Airway epithelial cell (primary cell): ENCODE measurements around the gene DIABLO. TPM values are rescaled to one million over a fixed set of nuclear protein-coding genes. Genes with fewer than 3 reads are reported as not detected.

ENCODE experiments used
- total RNA-seq: library from RNA; depleted of rRNA; stranded (reverse); fragments of >200 nt; gene quantifications from 2 replicates; pipeline ENCODE4 v1.2.3, GENCODE V29; 2015

DIABLO gene
- 58.1 and 77.1 TPM in 2 replicates for total RNA-seq

DNA sequence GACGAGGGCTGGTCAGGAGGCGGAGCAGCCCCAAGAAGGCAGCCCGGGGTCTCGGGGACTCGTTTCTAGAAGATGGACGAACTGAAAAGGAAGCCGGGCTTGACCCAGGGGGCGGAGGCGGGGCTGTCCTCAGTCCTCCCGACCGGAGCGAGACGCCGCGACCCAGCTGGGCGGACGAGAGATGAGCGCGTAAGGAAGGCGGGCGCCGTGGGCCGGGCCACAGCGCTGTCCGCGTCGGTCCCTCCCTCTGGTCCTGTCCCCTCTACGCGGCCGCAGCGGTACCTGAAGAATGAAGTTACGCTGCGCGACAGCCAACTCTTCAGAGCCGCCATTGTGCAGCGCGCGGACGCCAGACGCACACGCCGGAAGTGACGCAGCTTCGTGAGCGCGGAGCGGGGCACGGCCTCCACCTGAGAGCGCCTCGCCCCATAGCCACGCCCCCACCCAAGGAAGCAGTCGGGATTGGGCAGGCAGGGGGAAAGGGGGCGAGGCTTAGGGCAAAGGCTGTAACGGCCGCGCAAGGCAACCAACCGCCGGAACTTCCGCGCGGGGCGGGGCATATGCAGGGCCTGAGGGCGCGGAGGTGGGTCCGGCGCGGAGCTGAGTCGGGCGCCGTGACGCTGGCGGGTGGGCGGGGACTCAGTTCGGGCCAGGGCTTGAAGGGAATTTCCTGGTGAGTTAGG, at the start of gene DIABLO:
DIABLO (minus strand) TSS at position 370 of the 683 bp plus-strand sequence; CDS start at position 332, 38 bp downstream.

DNA sequence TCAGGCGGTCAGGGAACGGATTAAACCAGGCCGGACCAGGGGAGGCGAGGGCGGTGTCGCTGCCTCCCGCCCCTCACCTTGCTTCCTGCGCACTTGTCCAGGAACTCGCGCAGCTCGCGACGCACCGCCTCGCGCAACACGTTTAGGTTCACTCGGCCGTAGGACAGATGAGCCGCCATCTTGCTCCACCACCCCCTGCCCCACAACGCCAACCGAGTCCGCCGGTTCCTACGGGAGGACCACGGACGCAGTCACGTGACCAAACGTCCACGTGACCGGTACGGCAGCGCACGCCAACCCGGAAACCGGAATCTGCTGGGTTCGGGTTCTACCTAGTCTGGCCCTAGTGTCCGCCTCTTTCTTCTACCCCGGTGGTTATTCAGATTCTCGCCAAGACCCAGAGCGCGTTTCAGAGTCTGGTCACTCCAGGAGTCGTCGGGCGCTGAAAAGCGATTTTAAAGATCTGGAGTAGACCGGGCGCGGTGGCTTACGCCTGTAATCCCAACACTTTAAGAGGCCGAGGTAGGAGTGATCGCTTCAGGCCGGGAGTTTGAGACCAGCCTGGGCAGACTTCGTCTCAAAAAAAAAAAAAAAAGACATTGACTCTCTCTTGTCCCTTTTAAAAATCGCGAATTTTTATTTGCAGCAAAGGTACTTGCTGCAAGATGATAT, 40.5 kb upstream of the DIABLO start, which contains the start of gene VPS33A:
VPS33A (minus strand) TSS at position 265 of the 672 bp plus-strand sequence; CDS start at position 179, 86 bp downstream.

GRCh38 chr12:122203301-122204166, 22.3 kb downstream of the DIABLO start, which contains the start of gene B3GNT4:
Gene B3GNT4 (plus strand): TSS chr12:122203709. CDS start chr12:122204619, 910 bp downstream.

GRCh38 chr12:122182887-122183587, 42.8 kb downstream of the DIABLO start, which contains the start of gene LRRC43:
Gene LRRC43 (plus strand): TSS chr12:122183123. CDS start chr12:122183145, 22 bp downstream.

GRCh38 chr12:122174155-122174845, 51.6 kb downstream of the DIABLO start, which contains the start of gene IL31:
Gene IL31 (minus strand): TSS chr12:122174221. CDS start chr12:122174172, 49 bp downstream.

Other genes starting within 250 kb of the DIABLO start
- gene BCL7A, start 204.2 kb downstream of the DIABLO start, total RNA-seq = 19.3 and 25.4 TPM in 2 replicates
- 7.9 and 15.2 TPM in 2 replicates for gene MLXIP, start 147.3 kb downstream of the DIABLO start, total RNA-seq
- not detected in 2 replicates for gene IL31, start 51.8 kb downstream of the DIABLO start, total RNA-seq
- gene LRRC43, start 42.9 kb downstream of the DIABLO start, total RNA-seq = not detected in 2 replicates
- 2.7 and 3.4 TPM in 2 replicates for gene B3GNT4, start 22.3 kb downstream of the DIABLO start, total RNA-seq
- gene VPS33A, start 40.4 kb upstream of the DIABLO start, total RNA-seq = 11.0 and 16.0 TPM in 2 replicates
- 35.8 and 45.5 TPM in 2 replicates for gene CLIP1, start 196.6 kb upstream of the DIABLO start, total RNA-seq